Mammary microvascular endothelial cell (primary cell): ENCODE data around the gene PCCB. TPM values are rescaled to one million over a fixed set of nuclear protein-coding genes. Genes with fewer than 3 reads are reported as not detected.

Source experiments
- total RNA-seq: library from RNA; depleted of rRNA; stranded (reverse); fragments of >200 nt; gene quantifications from 2 replicates; pipeline ENCODE4 v1.2.3, GENCODE V29; 2015

PCCB gene
- total RNA-seq, result 54.1 and 64.5 TPM in 2 replicates

DNA sequence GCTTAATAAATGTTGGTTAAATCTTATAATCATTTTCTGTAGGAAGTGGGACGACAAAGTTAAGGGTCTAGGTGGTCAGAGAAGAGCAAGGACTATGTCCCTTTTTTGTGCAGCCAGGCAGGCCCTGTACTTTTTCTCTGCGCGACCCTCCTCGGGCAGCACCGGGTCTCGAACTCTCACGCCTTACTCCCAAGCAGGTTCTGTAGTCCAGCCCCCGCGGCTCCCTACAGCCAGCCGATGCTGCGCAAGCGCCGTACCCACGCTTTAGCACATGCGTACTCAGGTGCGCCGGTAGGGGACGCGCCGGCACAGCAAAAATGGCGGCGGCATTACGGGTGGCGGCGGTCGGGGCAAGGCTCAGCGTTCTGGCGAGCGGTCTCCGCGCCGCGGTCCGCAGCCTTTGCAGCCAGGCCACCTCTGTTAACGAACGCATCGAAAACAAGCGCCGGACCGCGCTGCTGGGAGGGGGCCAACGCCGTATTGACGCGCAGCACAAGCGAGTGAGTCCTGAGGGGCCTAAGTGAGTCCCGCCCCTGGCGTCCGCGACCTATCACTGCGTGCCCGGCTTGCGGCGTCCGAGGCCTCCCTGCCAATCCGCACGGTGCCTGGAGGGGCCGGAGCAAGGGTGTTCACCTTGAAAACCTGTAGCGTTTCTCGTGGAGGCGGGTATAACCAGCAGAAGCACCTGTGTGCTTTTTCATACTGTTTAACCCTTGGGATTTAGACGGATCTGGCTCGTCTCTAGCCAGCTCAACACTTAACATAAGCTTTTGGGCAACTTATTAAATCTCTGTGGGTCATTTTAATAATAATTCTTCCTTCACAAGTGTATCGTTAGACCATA lies at the start of gene PCCB:
Gene PCCB, plus strand, starts transcription at position 282 of the 844 bp plus-strand sequence. Its CDS starts 36 bp downstream, at position 318.

Other genes with a start within 250 kb of the PCCB start
- gene MSL2, start 54.0 kb upstream of the PCCB start, total RNA-seq, result 9.1 and 15.5 TPM in 2 replicates